Measurements from ENCODE around the gene ZNF45.

- TF ChIP-seq EZH2 (IDR thresholded peaks at IDR 0.05; ENCODE audit: borderline replicate concordance, low read depth, low read length, severe bottlenecking), result no peak
- TF ChIP-seq, protein P1, sequence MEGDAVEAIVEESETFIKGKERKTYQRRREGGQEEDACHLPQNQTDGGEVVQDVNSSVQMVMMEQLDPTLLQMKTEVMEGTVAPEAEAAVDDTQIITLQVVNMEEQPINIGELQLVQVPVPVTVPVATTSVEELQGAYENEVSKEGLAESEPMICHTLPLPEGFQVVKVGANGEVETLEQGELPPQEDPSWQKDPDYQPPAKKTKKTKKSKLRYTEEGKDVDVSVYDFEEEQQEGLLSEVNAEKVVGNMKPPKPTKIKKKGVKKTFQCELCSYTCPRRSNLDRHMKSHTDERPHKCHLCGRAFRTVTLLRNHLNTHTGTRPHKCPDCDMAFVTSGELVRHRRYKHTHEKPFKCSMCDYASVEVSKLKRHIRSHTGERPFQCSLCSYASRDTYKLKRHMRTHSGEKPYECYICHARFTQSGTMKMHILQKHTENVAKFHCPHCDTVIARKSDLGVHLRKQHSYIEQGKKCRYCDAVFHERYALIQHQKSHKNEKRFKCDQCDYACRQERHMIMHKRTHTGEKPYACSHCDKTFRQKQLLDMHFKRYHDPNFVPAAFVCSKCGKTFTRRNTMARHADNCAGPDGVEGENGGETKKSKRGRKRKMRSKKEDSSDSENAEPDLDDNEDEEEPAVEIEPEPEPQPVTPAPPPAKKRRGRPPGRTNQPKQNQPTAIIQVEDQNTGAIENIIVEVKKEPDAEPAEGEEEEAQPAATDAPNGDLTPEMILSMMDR (IDR thresholded peaks at IDR 0.05; ENCODE audit: extremely low read depth in 1 of 2, insufficient read depth in 1 of 2, low read depth in 1 of 2, low read length in 2 of 2), result no peak
Measured at GRCh38 chr19:43902399-43902798, 32.7 kb downstream of the ZNF45 start.
